HG03159 (cell line): ENCODE results near the gene RNF20.
A peak's percentile ranks its signal among the peaks of the same experiment; 100 is the strongest.
"Not testable (repeated sequence)": the region's sequence is repeated elsewhere in the genome, so short reads cannot be mapped to it uniquely, and the experiment has no call there.

ENCODE experiments used
- ATAC-seq: cut with Tn5 transposase; IDR thresholded peaks from one replicate; pipeline ENCODE4 v1.9.1; 2021; ENCODE audit warnings: mild to moderate bottlenecking, moderate library complexity; ENCODE audit not compliant: unreplicated experiment

Gene RNF20

DNA sequence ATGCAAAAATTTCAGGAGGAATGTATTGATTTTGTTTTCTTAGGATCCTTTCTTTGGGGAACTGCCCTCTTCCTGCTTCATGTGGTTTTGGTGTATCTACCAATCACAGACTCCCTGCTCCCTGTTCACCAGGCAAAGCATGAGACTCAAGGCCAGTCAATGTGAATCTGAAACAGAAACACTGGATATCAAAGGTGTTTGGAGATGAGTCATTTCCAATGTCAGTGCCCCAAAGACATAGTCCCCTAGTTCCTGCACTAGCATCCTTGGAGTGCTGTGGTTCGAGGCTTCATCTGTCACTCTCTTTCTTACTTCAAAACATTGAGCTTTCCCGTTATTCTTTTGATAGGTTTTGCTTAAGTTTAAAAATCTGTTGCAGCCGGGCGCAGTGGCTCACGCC lies 53.0 kb downstream of the RNF20 start:
- ATAC-seq: peak; percentile 90

GRCh38 chr9:101587332-101588043 lies 53.8 kb downstream of the RNF20 start:
- no peak for ATAC-seq

DNA sequence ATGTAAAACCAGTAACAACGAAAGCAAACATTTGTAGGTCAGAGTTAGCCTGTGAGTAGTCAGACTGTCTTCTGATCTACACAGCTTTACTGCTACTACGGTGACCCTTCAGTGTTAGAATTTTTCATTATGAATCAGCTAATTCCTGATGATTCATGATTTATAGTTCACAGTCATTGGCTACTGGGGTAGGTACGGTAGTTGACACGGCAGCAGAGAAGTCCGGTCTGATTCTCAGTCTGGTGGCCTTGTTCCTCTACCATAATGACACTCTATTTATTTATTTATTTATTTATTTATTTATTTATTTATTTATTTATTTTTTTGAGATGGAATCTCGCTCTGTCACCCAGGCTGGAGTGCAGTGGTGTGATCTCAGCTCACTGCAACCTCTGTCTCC lies 56.4 kb downstream of the RNF20 start:
- not testable (repeated sequence) for ATAC-seq

DNA sequence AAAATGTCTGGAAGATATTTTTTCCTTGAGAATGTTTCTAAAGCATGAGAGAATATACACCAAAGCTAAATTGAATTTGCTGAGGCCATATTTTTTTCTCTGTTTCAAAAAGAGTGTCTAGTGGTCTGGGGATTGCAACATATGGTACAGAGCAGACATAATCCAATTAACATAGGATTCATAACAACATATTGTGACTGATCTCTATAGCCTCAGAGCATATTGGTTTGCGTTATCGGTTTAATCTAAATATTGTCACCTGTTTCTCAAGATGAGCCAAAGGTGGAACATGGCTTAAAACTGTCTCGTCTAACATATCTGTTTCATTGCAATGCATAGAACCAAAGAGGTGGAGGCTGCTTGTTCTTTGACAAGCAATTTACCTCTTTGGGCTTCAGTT lies 57.2 kb downstream of the RNF20 start:
- ATAC-seq: no peak

DNA sequence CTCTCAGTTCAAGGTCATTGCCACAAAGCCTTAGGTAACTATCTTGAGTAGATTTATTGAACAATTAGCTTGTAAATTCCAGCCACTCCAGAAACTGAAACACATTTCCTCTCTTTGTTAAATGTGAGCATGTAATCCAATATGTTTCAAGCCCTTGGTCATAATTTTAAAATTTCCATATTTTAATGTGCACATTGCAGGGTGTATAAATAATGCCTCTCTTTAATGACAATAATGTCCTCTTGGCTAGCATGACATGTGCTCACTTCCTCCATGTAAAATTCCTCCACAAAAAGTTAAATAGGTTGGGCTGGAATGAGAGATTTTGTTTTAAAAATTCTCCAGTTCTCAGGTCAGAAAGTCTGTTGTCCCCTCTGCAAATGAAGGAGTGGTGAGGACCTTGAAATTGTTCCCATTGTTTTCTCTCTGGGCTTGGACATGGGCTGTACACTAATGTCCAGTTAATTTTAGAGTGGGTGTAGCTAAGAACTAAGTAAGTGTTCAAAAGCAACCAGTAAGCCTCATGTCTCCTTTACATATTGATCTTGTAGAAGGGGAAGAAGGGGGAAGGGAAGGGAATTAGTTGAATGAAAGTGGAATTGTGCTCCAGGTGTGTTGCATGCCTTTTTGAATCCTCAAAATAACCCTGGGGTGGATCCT lies 58.3 kb downstream of the RNF20 start:
- ATAC-seq: no peak

DNA sequence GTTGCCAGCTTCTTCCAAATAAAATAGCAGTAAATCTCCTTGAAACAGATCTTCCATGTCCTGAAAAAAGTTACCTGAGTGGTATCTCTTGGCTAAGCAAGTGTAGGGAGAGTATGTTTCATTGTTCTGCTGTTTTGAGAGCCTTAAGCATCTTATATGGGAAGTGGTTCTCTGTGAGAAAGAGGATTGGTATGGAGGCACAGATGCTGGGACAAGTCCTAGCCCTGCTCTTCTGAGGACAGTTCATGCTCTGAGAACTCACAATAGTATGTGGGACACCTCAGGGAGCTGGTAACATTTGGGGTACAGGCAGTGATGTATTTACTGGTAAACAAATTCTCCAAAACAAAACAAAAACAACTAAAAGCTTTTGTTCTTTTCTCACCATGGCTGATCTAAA lies 59.1 kb downstream of the RNF20 start:
- ATAC-seq: no peak

- no peak for ATAC-seq
Observed at GRCh38 chr9:101593345-101593744, 59.7 kb downstream of the RNF20 start.

GRCh38 chr9:101594796-101595195 lies 61.1 kb downstream of the RNF20 start, which contains the start of gene PPP3R2:
TSS of gene PPP3R2 (minus strand) at chr9:101594969. CDS start at chr9:101594921, 48 bp downstream.
- no peak for ATAC-seq

DNA sequence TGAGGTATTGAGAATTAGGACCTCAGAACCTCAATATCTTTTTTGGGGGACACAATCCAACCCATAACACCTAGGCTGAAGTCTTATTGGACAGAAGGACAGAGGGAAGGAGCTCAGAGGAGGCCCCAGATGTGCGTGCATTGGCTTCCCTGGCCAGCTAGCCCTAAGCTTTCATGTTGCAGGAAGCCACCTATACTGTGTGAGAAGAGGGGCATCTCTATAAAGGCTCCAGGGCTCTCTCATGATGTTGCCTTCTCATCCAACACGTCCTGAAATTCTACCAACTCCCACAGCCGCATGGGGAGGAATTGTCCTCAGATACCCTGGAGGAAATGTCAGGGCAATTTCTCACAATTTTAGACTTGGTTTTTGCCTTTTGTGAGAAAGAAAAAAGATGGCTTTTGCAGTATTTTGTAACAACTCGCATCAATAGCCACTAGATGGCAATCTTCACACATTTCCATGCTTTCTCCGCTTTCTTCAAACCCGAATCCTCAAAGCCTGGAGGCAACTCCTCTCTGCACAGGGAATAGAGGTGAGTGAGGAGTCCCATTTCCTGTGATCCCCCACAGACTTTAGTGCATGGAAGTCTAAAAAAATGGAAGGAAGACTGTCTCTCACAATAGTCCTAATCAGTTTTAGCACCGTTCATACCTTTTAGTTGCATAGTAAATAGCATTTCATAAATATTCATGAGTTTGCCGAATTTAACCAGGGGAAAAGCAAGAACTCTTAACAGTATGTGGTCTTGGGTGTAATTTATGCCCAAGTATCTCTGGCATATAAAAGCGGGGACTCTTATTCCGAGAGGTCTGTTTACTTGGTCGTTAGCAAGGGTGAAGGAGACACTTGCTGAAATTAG lies 68.5 kb downstream of the RNF20 start:
- ATAC-seq: peak; percentile 58

DNA sequence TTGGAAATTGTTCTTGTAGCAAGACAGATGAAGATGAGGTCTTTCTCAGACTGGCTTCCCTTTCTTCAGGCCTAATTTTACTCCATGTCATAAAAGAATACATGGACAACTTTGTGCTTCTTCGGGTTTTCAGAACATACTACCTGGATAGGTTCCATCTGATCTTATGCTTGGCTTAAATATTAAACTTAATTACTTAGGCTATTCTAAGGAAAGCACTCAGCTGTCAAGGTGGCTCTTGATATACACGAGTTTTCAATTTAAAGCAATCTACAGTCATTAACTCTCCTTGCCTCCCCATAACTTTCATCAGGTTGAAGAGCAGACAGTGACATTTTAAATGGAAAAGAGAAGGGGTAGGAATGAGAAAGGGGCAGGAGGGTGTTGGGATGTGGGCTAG lies 70.6 kb downstream of the RNF20 start:
- ATAC-seq: no peak

DNA sequence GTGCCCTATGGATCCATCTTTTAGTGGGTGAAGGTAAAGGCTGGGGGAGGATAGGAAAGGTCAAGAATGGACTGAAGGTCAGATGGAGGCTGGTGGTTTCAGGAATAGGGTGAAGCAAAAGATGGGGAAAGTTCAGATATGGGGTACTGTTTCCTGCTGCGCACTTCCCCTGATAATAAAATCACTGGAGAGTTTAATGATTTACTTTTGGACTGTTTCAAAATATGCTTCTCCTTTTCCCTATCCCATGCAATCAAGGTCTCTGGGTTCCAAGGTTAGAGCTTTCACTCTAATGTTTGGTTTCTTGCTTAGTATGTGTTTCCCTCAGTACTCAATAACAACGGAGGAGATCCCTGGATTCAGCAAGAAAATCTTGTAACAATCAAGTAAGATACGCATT lies 71.9 kb downstream of the RNF20 start:
- ATAC-seq: no peak
